Skin epidermis (tissue), 12 donors: Measurements from ENCODE around the gene DCDC2.
A peak's percentile ranks its signal among the peaks of the same experiment; 100 is the strongest.
"Not testable (repeated sequence)": the region's sequence is repeated elsewhere in the genome, so short reads cannot be mapped to it uniquely, and the experiment has no call there.

ENCODE experiments used
- H3K27ac ChIP-seq, 21 experiments: fragments of 200-600 bp; sonication (generic) in 11 of 21; one replicate each; pipeline ENCODE4 v1.5.0; 2020; ENCODE audit warnings: mild to moderate bottlenecking in 3 of 21, inconsistent platforms in 2 of 21, moderate library complexity in 2 of 21
- H3K4me3 ChIP-seq, 7 experiments: fragments of 200-600 bp; sonication (generic) in 2 of 7; one replicate each; pipeline ENCODE4 v1.5.0; 2020; ENCODE audit warnings: inconsistent platforms in 2 of 7, mild to moderate bottlenecking in 2 of 7, moderate library complexity in 1 of 7

Gene DCDC2

GRCh38 chr6:24357336-24358218, at the start of gene DCDC2:
Gene DCDC2 (minus strand): TSS chr6:24358059. CDS start chr6:24357750, 309 bp downstream.
- peak within 1 kb of the TSS in 2 of 7 experiments; percentile 21 to 28 for H3K4me3 ChIP-seq
- no peak within 1 kb of the TSS for H3K27ac ChIP-seq

- Histone ChIP-seq H3K27ac (no peak overlapping the region), H3K4me3 (no peak overlapping the region)
These were observed 47.4 kb upstream of the DCDC2 start for GRCh38 chr6:24405262-24405661.

- peak overlapping the region; percentile 58 to 99 (median 79) for H3K4me3 ChIP-seq
- H3K27ac ChIP-seq, result peak overlapping the region in 19 of 21 experiments; percentile 48 to 90 (median 82)
These were observed 45.6 kb upstream of the DCDC2 start for GRCh38 chr6:24403501-24403824.

GRCh38 chr6:24402697-24403500, 45.0 kb upstream of the DCDC2 start, which contains the start of gene MRS2:
Gene MRS2 (plus strand): TSS chr6:24402936. CDS start chr6:24403047, 111 bp downstream.
- peak within 1 kb of the TSS in 20 of 21 experiments; percentile 48 to 90 (median 80) for H3K27ac ChIP-seq
- peak within 1 kb of the TSS; percentile 58 to 99 (median 79) for H3K4me3 ChIP-seq

- no peak overlapping the region for H3K4me3 ChIP-seq
- no peak overlapping the region for H3K27ac ChIP-seq
These were observed 43.6 kb upstream of the DCDC2 start for GRCh38 chr6:24401458-24401857.

GRCh38 chr6:24400045-24401039, 42.5 kb upstream of the DCDC2 start:
- H3K4me3 ChIP-seq, H3K27ac ChIP-seq: not testable (repeated sequence)

- Histone ChIP-seq H3K27ac (no peak overlapping the region), H3K4me3 (no peak overlapping the region)
These were observed 39.8 kb upstream of the DCDC2 start for GRCh38 chr6:24397631-24398030.

GRCh38 chr6:24396824-24397223, 39.0 kb upstream of the DCDC2 start:
- Histone ChIP-seq H3K27ac (no peak overlapping the region), H3K4me3 (no peak overlapping the region)

- no peak overlapping the region for H3K27ac ChIP-seq
- no peak overlapping the region for H3K4me3 ChIP-seq
These were observed 37.0 kb upstream of the DCDC2 start for GRCh38 chr6:24394780-24395437.

- Histone ChIP-seq H3K27ac (no peak overlapping the region), H3K4me3 (no peak overlapping the region)
These were observed 36.4 kb upstream of the DCDC2 start for GRCh38 chr6:24394061-24394779.

GRCh38 chr6:24391756-24392405, 34.0 kb upstream of the DCDC2 start:
- Histone ChIP-seq H3K27ac (no peak overlapping the region), H3K4me3 (no peak overlapping the region)

GRCh38 chr6:24391208-24391607, 33.3 kb upstream of the DCDC2 start:
- no peak overlapping the region for H3K27ac ChIP-seq
- no peak overlapping the region for H3K4me3 ChIP-seq

GRCh38 chr6:24387818-24388217, 30.0 kb upstream of the DCDC2 start:
- Histone ChIP-seq H3K27ac (no peak overlapping the region), H3K4me3 (no peak overlapping the region)

- Histone ChIP-seq H3K4me3 (no peak overlapping the region), H3K27ac (no peak overlapping the region)
These were observed 27.8 kb upstream of the DCDC2 start for GRCh38 chr6:24385536-24386269.

GRCh38 chr6:24384369-24385130, 26.7 kb upstream of the DCDC2 start:
- not testable (repeated sequence) for H3K4me3 ChIP-seq, H3K27ac ChIP-seq

GRCh38 chr6:24382891-24383494, 25.1 kb upstream of the DCDC2 start:
- not testable (repeated sequence) for H3K4me3 ChIP-seq, H3K27ac ChIP-seq
